HG02798 (cell line): ENCODE data around the gene ARL15.

Experiments
- ATAC-seq: cut with Tn5 transposase; IDR thresholded peaks from one replicate; pipeline ENCODE4 v1.9.1; 2021; ENCODE audit warnings: mild to moderate bottlenecking; ENCODE audit not compliant: unreplicated experiment, poor library complexity

The ARL15 gene

GRCh38 chr5:54315736-54316528 lies 5.6 kb upstream of the ARL15 start:
- ATAC-seq, result no peak

- ATAC-seq, result no peak
Observed at GRCh38 chr5:54313311-54314270, 3.2 kb upstream of the ARL15 start.

GRCh38 chr5:54312499-54312898 lies 2.1 kb upstream of the ARL15 start:
- ATAC-seq, result no peak

GRCh38 chr5:54311176-54311677 lies 854 bp upstream of the ARL15 start:
- ATAC-seq, result no peak

- peak; percentile 15 for ATAC-seq
Observed at GRCh38 chr5:54309691-54310432, 511 bp downstream of the ARL15 start.

- ATAC-seq, result no peak
Observed at GRCh38 chr5:54309276-54309675, 1.1 kb downstream of the ARL15 start.

- no peak for ATAC-seq
Observed at GRCh38 chr5:54307583-54307982, 2.8 kb downstream of the ARL15 start.

GRCh38 chr5:54306893-54307292 lies 3.5 kb downstream of the ARL15 start:
- ATAC-seq, result no peak

GRCh38 chr5:54305737-54306136 lies 4.6 kb downstream of the ARL15 start:
- ATAC-seq, result no peak

GRCh38 chr5:54304040-54304439 lies 6.3 kb downstream of the ARL15 start:
- no peak for ATAC-seq

- no peak for ATAC-seq
Observed at GRCh38 chr5:54302267-54302687, 8.1 kb downstream of the ARL15 start.

GRCh38 chr5:54301849-54302248 lies 8.5 kb downstream of the ARL15 start:
- ATAC-seq, result no peak

GRCh38 chr5:54301220-54301619 lies 9.2 kb downstream of the ARL15 start:
- no peak for ATAC-seq

- no peak for ATAC-seq
Observed at GRCh38 chr5:54298947-54299346, 11.4 kb downstream of the ARL15 start.

- no peak for ATAC-seq
Observed at GRCh38 chr5:54296386-54296785, 14.0 kb downstream of the ARL15 start.

- ATAC-seq, result no peak
Observed at GRCh38 chr5:54295651-54296276, 14.6 kb downstream of the ARL15 start.

GRCh38 chr5:54294097-54294667 lies 16.2 kb downstream of the ARL15 start:
- ATAC-seq, result no peak

- no peak for ATAC-seq
Observed at GRCh38 chr5:54292866-54293265, 17.5 kb downstream of the ARL15 start.

- ATAC-seq, result no peak
Observed at GRCh38 chr5:54291498-54291897, 18.9 kb downstream of the ARL15 start.

GRCh38 chr5:54289769-54290168 lies 20.6 kb downstream of the ARL15 start:
- ATAC-seq, result no peak
